Heart right ventricle (tissue), 16 donors: ENCODE results near the gene SLC35F1. TPM values are rescaled to one million over a fixed set of nuclear protein-coding genes. Genes with fewer than 3 reads are reported as not detected.

Experiments used
- ATAC-seq, 8 donors: fragments of 200-7000 bp; cut with Tn5 transposase; one replicate each; pipeline ENCODE4 v1.9.1; 2020; ENCODE audit warnings: mild to moderate bottlenecking in 8 of 8, moderate library complexity in 8 of 8, moderate number of reproducible peaks in 1 of 8
- DNase-seq, 2 donors: peaks; one replicate each; pipeline ENCODE4 v3.0.0-alpha.2; 2020
- H3K27ac ChIP-seq, 10 donors: fragments of 200-600 bp; sonication (generic) in 2 of 10; one replicate each; pipeline versions ENCODE4 v1.5.0 to v1.8.0; 2020 to 2022; ENCODE audit warnings: mild to moderate bottlenecking in 3 of 10
- H3K27me3 ChIP-seq, 7 donors: fragments of 200-600 bp; one replicate each; pipeline ENCODE4 v1.8.0; 2021 to 2022; ENCODE audit warnings: mild to moderate bottlenecking in 2 of 7
- H3K36me3 ChIP-seq, 9 donors: fragments of 200-600 bp; sonication (generic) in 1 of 9; one replicate each; pipeline versions ENCODE4 v1.5.0 to v1.8.0; 2020 to 2022; ENCODE audit warnings: mild to moderate bottlenecking in 2 of 9
- H3K4me1 ChIP-seq, 9 donors: fragments of 200-600 bp; sonication (generic) in 1 of 9; one replicate each; pipeline versions ENCODE4 v1.5.0 to v1.8.0; 2020 to 2022; ENCODE audit warnings: mild to moderate bottlenecking in 4 of 9
- H3K4me3 ChIP-seq, 10 donors: fragments of 200-600 bp; sonication (generic) in 2 of 10; one replicate each; pipeline versions ENCODE4 v1.5.0 to v1.8.0; 2020 to 2022; ENCODE audit warnings: mild to moderate bottlenecking in 7 of 10, moderate library complexity in 2 of 10
- H3K9me3 ChIP-seq, 11 donors: fragments of 200-600 bp in 10 of 11; sonication (generic) in 2 of 11; one replicate each; pipeline versions ENCODE4 v1.5.0 to v1.8.0; 2013 to 2022; ENCODE audit warnings: mild to moderate bottlenecking in 2 of 11, control low read depth in 1 of 11, moderate library complexity in 1 of 11
- WGBS, 2 donors: extraction: QIAGEN DNeasy Blood & Tissue Kit; methylation state at CpG; one replicate each; pipeline ENCODE4 v1.1.7; 2013; ENCODE audit warnings: inconsistent platforms in 1 of 2; 5-methylcytosine and 5-hydroxymethylcytosine counted together
- intact Hi-C, 10 donors: fragments of 100-400 bp; cut with DNase I; formaldehyde crosslinking; loops; one replicate each; pipeline versions ENCODE4 v1.11.1 to v1.14.2; 2022
- polyA plus RNA-seq, 2 donors: library from polyadenylated mRNA; stranded (reverse); fragments of 200-250 nt; gene quantifications; one replicate each; pipeline ENCODE4 v1.2.3, GENCODE V29; 2013
- total RNA-seq, 10 donors: library from RNA; stranded (reverse); fragmentation: NEBNext Ultra II Directional in 3 of 10; extraction: Animal tissue kit (Norgen Biotek cat#: 25700) in 3 of 10; gene quantifications; one replicate each; pipeline versions ENCODE4 v1.2.1 to v1.2.4, GENCODE V29; 2021 to 2023
- TF ChIP-seq, protein P1 (sequence below), 9 donors: fragments of 200-600 bp; sonication (generic) in 2 of 9; IDR thresholded peaks; one replicate each; pipeline versions ENCODE4 v1.5.0 to v1.8.0; 2021 to 2022; ENCODE audit warnings: antibody characterized with exemption in 9 of 9, mild to moderate bottlenecking in 5 of 9, moderate library complexity in 1 of 9
- donor health status: Arrhythmogenic right ventricular cardiomyopathy.
- donor health status: ischemic (EF 13 %, LVEDD 7.1; RV severe dilation, severe dysfunction).
- donor health status: healthy with polysubstance abuse.
- donor health status: DM: no; HTN: yes; CAD: no.
- donor health status: DM: no; HTN: no; CAD: no.
- donor health status: ischemic (EF 25% LVEDD 6.9; RV normal size, moderate dysfunction).
- donor health status: ischemic (EF 25% LVEDD 5.7; RV mildly dilated, moderate dysfunction).
- donor health status: healthy.
- donor health status: DM: yes; HTN: yes; CAD: no.
- donor health status: Ischemic cardiomyopathy.
- donor health status: ischemic (EF 35%, LVEDD 5.7; RV mildly dilated, moderate dysfunction).
- donor health status: nonischemic (EF 11% LVEDD 7.7; RV severe dilation, severe dysfunction).
- donor health status: DM: yes; HTN: yes; CAD: no.
- donor health status: PGD.
- donor health status: ischemic (EF 29% LVEDD 5.4; RV normal size, mild dysfunction).
- donor health status: nonischemic (EF 23%, LVEDD 6.1; RV moderate dilation, normal function).

The SLC35F1 gene
- total and polyA plus RNA-seq, 12 donors = 0.75 to 17.7 (median 6.3) TPM

DNA sequence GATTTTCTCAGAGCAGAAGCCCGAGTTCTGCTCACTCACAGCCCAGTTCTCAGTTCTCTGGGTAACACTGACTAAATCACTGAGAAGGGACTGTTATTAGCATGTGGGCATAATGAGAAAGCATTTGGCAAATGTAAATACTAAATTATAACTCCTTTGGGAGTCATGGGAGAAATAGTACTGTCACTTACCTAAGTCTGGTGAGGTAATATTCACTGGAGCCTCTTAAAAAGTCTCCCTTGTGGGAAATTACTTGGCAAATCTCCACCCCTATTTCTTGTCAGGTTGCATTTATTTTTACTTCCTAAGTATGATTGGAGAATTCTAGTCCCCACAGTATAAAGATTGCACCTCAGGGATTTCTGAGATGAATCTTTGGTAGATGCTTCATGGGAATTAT, 254.3 kb downstream of the SLC35F1 start:
- H3K27ac ChIP-seq = no peak overlapping the region
- WGBS, 2 donors = 73 to 79% methylated on average over 1 of the region's 1 CpG
- H3K27me3 ChIP-seq = no peaks in the 10 kb centered on the region
- no peaks in the 10 kb centered on the region for H3K36me3 ChIP-seq
- H3K4me3 ChIP-seq = no peak overlapping the region
- ATAC-seq = no peak
- no peaks in the 10 kb centered on the region for H3K4me1 ChIP-seq
- H3K9me3 ChIP-seq = no peaks in the 10 kb centered on the region
- TF ChIP-seq, protein P1, sequence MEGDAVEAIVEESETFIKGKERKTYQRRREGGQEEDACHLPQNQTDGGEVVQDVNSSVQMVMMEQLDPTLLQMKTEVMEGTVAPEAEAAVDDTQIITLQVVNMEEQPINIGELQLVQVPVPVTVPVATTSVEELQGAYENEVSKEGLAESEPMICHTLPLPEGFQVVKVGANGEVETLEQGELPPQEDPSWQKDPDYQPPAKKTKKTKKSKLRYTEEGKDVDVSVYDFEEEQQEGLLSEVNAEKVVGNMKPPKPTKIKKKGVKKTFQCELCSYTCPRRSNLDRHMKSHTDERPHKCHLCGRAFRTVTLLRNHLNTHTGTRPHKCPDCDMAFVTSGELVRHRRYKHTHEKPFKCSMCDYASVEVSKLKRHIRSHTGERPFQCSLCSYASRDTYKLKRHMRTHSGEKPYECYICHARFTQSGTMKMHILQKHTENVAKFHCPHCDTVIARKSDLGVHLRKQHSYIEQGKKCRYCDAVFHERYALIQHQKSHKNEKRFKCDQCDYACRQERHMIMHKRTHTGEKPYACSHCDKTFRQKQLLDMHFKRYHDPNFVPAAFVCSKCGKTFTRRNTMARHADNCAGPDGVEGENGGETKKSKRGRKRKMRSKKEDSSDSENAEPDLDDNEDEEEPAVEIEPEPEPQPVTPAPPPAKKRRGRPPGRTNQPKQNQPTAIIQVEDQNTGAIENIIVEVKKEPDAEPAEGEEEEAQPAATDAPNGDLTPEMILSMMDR (IDR thresholded peaks at IDR 0.05) = no peak
- intact Hi-C loops = no loop called here
- no peak for DNase-seq

DNA sequence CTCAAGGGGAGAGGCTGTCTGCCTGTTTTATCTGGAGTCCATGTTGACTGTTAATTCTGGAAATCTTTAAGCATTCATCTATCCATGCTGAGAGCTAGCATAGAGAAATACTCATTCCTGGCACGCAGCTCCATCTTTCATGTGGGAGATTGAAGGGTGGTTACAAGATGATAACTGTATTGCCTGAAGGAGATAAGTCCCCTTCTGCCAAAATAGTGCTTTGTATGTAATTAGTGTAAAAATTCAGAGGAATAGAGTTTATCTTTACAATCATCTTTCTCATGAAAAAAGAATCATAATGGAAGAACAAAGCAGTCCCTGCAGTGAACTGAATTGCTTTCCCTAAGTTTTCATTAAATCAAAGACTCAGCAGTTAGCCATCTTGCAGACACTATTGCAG, 256.5 kb downstream of the SLC35F1 start:
- TF ChIP-seq, protein P1 (IDR thresholded peaks at IDR 0.05) = no peak
- 51 to 57% methylated on average over 1 of the region's 1 CpG for WGBS, 2 donors
- Histone ChIP-seq H3K27ac (no peak overlapping the region), H3K27me3 (no peaks in the 10 kb centered on the region), H3K4me3 (no peak overlapping the region), H3K4me1 (no peaks in the 10 kb centered on the region), H3K36me3 (no peaks in the 10 kb centered on the region), H3K9me3 (no peaks in the 10 kb centered on the region)
- intact Hi-C loops = no loop called here
- no peak for DNase-seq
- no peak for ATAC-seq

DNA sequence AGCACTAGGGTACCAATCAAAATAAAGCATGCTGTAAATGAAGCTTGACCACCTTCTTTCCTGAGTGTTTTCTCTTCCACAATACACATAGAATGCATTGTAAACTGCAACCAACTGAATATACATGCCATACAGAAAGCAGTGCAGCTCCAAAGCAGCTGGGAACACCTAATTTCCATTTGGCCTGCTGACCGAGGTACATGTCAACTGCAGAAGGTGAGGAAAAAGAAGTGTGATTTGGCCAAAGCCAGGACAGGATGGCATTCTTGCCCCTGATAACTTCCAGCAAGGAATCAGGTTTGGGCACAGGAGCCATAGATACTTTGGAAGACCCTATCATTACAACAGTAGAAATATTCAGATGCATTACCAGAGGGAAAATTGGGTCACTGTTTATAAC, 258.4 kb downstream of the SLC35F1 start:
- H3K36me3 ChIP-seq = no peaks in the 10 kb centered on the region
- 28 to 58% methylated on average over 1 of the region's 1 CpG for whole genome bisulfite sequencing, 2 donors
- DNase-seq (no peak), ATAC-seq (no peak)
- no peak overlapping the region for H3K27ac ChIP-seq
- H3K27me3 ChIP-seq = no peaks in the 10 kb centered on the region
- no peaks in the 10 kb centered on the region for H3K4me1 ChIP-seq
- H3K9me3 ChIP-seq = no peaks in the 10 kb centered on the region
- no peak overlapping the region for H3K4me3 ChIP-seq
- TF ChIP-seq, protein P1 (IDR thresholded peaks at IDR 0.05) = no peak
- intact Hi-C loops = no loop called here

DNA sequence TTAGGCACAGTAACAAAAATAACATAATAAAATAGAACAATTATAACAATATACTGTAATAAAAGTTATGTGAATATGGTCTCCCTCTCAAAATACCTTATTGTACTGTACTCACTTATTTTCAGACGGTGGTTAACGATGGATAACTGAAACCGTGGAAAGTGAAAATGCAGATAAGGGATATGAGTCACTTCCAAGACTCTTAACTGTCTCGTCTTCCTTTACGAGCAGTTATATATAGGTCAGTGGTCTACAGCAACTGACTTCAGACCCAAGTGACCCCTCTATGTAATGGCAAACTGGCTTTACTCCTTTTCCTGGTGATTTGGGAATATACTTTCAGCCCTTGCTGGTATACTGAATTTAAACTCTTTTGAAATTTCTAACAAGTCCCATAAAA, 261.4 kb downstream of the SLC35F1 start:
- TF ChIP-seq, protein P1 (IDR thresholded peaks at IDR 0.05) = no peak
- H3K27me3 ChIP-seq = no peaks in the 10 kb centered on the region
- peaks cover 0 to 6% (median 3%) of the 10 kb centered on the region in 11 donors for H3K9me3 ChIP-seq
- no peaks in the 10 kb centered on the region for H3K36me3 ChIP-seq
- intact Hi-C loops = no loop called here
- no peak overlapping the region for H3K4me3 ChIP-seq
- WGBS, 2 donors = 26 to 29% methylated on average over 5 of the region's 5 CpGs
- no peaks in the 10 kb centered on the region for H3K4me1 ChIP-seq
- no peak overlapping the region for H3K27ac ChIP-seq
- no peak for DNase-seq
- ATAC-seq = no peak
